HG03095 (cell line): ENCODE measurements around the gene PAK4.

Experiments
- ATAC-seq: cut with Tn5 transposase; IDR thresholded peaks from one replicate; pipeline ENCODE4 v1.9.1; 2021; ENCODE audit warnings: moderate library complexity; ENCODE audit not compliant: unreplicated experiment

PAK4 gene

GRCh38 chr19:39162441-39163043 lies 37.0 kb downstream of the PAK4 start:
- no peak for ATAC-seq

DNA sequence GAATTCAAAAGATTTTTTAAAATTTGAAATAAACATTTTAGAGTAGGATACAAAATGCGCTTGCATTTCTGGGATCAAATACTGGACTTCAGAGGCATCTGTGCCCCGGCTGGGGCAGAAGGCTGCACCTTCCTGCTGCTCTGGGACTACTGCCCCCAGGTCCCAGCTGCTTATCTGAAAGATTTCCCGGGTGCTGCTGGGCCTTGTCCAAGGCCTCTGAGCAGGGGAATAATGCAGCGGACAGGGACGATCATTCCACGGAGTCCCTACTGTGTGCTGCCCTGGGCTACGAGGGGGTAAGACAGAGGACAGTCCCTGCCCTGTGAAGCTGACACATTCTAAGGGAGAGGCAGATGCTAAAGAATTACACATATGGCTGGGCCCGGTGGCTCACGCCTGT lies 38.0 kb downstream of the PAK4 start:
- no peak for ATAC-seq

DNA sequence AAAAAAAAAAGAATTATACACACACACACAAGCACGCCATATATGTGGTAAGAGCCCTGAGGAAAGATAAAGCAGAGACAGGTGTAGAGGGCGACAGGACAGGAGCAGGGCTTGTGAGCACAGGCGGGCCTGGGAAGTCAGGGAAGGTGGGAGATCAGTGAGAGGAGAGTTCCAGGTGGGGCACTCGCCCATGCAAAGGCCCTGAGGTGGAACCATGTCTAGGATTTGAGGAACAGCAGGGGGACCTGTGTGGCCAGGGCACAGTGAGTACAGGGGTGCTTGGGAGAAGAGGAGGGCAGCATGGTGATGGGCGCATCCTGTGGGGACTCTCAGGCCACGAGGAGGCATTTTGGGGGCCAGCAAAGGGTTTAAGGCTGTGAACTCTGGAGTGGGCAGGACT lies 38.7 kb downstream of the PAK4 start:
- no peak for ATAC-seq

- ATAC-seq = no peak
Measured at GRCh38 chr19:39165857-39166256, 40.3 kb downstream of the PAK4 start.

- ATAC-seq = no peak
Measured at GRCh38 chr19:39166571-39167391, 41.2 kb downstream of the PAK4 start.

DNA sequence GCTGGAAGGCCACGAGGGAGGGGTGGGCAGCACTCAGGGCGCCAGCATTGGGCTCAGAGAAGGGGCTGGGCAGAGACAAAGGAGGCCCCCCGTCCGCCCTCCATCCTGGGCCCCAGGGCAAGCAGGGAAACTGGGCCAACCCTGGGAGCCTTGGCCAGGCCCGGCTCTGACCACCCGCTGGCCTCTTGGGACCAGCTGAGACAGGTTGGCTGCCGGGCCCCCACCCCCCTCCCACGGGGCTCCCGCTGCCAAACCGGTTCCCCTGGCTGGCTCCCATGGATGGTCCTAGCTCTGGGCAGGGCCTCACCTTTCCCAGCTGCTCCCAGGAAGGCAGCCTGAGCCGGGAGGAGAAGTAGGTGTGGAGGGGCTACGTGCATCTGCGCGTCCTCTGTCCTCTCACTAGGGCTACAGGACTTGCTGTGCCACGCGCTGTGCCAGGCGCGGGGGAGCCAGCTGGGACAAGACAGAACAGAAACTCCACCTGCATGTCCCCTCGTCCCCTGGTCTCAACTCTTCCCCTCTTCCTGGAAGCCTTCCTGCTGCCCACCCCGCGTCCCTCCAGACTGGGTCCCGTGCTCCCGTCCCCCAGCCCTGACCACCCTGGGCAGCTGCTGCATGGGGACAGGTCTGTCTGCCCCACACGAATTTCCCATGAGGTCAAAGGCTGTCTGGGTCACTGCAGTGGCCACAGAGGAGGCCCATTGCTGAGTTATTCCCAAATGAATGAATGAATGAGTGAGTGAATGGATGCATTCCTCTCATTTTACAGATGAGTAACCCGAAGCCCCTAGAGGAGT lies 42.1 kb downstream of the PAK4 start:
- ATAC-seq = no peak

- no peak for ATAC-seq
Measured at GRCh38 chr19:39168258-39169142, 42.9 kb downstream of the PAK4 start.

- no peak for ATAC-seq
Measured at GRCh38 chr19:39169143-39169810, 43.7 kb downstream of the PAK4 start.

DNA sequence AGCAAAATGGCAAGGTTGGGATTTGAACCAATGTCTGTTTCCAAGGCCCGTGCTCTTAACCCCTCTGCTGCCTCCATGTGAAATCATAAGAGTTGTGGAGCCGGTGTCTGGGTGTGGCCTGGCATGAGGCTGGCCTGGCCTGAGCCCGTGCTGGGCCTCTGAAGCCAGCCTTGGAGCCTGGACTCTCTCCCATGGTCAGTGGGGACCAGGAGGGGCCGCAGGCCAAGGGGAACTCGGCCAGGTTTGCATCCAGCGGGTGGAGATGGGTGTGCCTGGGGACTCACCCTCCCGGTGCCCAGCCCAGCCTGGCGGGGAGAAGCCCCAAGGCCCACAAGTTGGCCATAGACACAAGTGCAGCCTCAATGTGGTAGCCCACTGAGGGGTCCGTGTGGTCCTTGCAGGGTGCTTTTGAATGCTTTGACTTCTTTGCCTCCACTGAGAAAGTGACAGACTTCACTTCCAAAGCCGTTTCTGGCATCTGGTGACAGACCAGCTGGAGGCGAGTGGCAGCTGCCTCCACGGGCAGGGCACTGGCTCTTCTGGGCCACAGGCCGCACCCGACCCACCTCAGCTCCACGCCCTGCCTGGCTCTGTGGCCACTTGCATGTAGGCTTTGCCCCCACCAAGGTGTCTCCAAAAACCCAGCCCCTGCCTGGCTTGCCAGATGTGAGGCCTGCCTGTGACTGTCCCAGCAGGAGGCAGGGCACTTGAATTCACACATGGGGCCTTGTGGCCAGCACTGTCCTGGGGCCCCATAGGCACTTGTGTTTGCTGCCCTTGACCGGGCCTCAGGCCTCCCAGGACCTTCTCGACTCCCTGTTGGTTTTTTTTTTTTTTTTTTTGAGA lies 45.0 kb downstream of the PAK4 start:
- no peak for ATAC-seq

GRCh38 chr19:39171479-39172465 lies 46.2 kb downstream of the PAK4 start:
- no peak for ATAC-seq

DNA sequence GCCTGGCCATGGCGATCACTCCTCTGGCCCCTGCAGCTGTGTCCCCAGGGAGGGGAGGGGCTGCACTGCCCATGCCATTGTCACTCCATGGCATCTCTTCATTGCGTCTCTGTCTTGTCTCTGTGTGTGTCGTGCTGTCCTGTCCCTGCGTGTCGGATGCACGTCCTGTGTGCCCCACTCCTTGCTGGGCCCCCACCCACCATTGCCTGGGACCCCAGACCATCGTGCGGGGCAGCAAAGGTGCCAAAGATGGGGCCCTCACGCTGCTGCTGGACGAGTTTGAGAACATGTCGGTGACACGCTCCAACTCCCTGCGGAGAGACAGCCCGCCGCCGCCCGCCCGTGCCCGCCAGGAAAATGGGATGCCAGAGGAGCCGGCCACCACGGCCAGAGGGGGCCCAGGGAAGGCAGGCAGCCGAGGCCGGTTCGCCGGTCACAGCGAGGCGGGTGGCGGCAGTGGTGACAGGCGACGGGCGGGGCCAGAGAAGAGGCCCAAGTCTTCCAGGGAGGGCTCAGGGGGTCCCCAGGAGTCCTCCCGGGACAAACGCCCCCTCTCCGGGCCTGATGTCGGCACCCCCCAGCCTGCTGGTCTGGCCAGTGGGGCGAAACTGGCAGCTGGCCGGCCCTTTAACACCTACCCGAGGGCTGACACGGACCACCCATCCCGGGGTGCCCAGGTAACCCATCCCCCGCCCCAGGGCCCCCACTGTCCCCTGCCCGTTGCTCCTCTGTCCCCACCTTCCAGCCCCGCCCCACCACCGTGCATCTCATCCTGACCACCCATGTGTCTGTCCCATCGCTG lies 47.3 kb downstream of the PAK4 start:
- ATAC-seq = no peak

- ATAC-seq = no peak
Measured at GRCh38 chr19:39173502-39173991, 48.0 kb downstream of the PAK4 start.

DNA sequence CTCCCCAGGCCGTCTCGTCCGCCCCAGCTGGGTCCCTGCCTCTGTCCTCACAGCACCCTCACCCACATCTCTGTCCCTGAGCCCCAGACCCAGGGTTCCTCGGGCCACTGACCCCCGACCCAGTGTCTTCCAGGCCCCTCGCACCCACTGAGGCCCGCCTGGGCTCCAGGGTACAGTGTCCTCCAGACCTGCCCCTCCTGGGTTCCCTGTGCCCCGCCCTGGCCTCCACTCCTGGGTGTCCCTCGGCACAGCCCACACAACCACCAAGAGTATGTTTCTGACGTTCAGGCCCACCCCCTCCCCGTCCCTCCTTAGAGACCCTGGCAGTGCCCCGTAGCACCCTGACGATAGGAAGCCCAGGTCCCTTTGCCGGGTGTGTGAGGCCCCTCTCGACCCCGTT lies 48.6 kb downstream of the PAK4 start:
- ATAC-seq = no peak

GRCh38 chr19:39174558-39175544 lies 49.3 kb downstream of the PAK4 start:
- ATAC-seq = no peak

DNA sequence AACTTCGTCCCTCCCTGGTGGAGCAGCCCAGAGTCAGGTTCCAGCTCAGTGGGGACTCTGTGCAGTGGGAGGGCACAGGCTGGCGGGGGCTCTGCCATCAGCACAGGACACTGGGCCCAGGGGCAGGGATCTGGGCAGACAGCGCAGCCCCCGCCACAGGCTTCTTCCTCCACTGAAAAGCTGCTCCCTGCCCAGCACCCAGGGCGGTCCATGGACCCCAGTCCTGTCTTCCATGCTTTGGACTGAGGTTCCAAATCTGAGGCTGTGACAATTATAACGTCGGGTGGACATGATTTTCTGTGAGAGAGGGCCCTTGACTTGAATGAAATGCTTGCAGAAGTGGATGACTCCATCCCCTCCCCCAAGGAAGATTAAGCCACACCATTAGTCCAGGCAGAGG lies 50.0 kb downstream of the PAK4 start:
- no peak for ATAC-seq

GRCh38 chr19:39177110-39177699 lies 51.6 kb downstream of the PAK4 start:
- no peak for ATAC-seq
